Transverse colon (tissue), 4 donors: ENCODE data around the gene IMPG2.

ENCODE experiments used
- CTCF ChIP-seq, 5 experiments: fragments of 200-600 bp in 3 of 5; fragments of 450-650 bp in 2 of 5; sonication (generic) in 3 of 5; IDR thresholded peaks; 1 replicate in 2 of 5; 2 replicates in 3 of 5; pipeline ENCODE4 v1.5.1; 2016 to 2017; ENCODE audit warnings: antibody characterized with exemption in 5 of 5, inconsistent platforms in 3 of 5, mild to moderate bottlenecking in 2 of 5, moderate library complexity in 1 of 5
- POLR2AphosphoS5 ChIP-seq, 3 donors: sonication (generic); formaldehyde crosslinking; IDR thresholded peaks; one replicate each; pipeline ENCODE4 v1.6.1; 2016; ENCODE audit warnings: antibody characterized with exemption in 3 of 3

DNA sequence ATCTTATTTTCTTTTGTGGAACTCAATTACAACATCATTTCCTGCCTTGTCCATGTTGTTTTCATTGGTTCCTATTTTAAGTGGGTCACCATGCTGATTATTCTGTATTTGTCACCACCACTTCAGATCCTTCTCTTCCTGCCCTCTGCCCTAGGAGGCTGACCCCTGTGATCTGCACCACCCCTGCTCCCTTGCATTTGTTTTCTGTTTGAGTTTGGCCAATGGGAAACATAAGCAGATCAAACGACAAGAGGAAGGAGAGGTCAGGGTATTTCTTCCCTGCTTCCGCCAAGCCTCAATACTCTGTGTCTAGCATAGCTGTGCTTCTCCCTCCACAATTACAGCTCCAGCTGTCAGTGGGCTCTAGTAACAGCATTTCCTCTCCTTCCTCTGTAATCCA, 71.6 kb downstream of the IMPG2 start:
- TF ChIP-seq CTCF (IDR thresholded peaks at IDR 0.05) (no peak), POLR2AphosphoS5 (IDR thresholded peaks at IDR 0.05) (no peak)
